CD14-positive monocyte (primary cell): ENCODE data around the gene SNRPD3. TPM values are rescaled to one million over a fixed set of nuclear protein-coding genes. Genes with fewer than 3 reads are reported as not detected.

Experiments used
- DNase-seq, 3 donors: peaks; one replicate each; pipeline ENCODE4 v3.0.0-alpha.2; 2011 to 2022
- H2AFZ ChIP-seq: 2 replicates; pipeline ENCODE4 v1.6.0; 2012; ENCODE audit warnings: mild to moderate bottlenecking, low read depth, low read length, inconsistent platforms; ENCODE audit not compliant: insufficient read depth, poor library complexity, severe bottlenecking
- H3K27ac ChIP-seq, 2 donors: 1 replicate in 1 of 2; 2 replicates in 1 of 2; pipeline ENCODE4 v1.5.1; 2012 to 2013; ENCODE audit warnings: low read length in 2 of 2, control low read depth in 1 of 2, inconsistent platforms in 1 of 2, low read depth in 1 of 2, mild to moderate bottlenecking in 1 of 2
- H3K27me3 ChIP-seq, 2 donors: one replicate each; pipeline versions ENCODE4 v1.6.0 to v1.6.1; 2011 to 2013; ENCODE audit warnings: low read length in 2 of 2; ENCODE audit not compliant: control insufficient read depth in 2 of 2, insufficient read depth in 2 of 2
- H3K36me3 ChIP-seq, 2 donors: replicated peaks in 1 of 2; 1 replicate in 1 of 2; 2 replicates in 1 of 2; pipeline versions ENCODE4 v1.5.1 to v1.6.1; 2012 to 2013; ENCODE audit warnings: low read length in 2 of 2, control low read depth in 1 of 2, inconsistent platforms in 1 of 2, mild to moderate bottlenecking in 1 of 2; ENCODE audit not compliant: insufficient read depth in 2 of 2, control insufficient read depth in 1 of 2
- H3K4me1 ChIP-seq, 2 donors: 1 replicate in 1 of 2; 2 replicates in 1 of 2; pipeline versions ENCODE4 v1.5.1 to v1.6.1; 2012 to 2013; ENCODE audit warnings: low read length in 2 of 2, control low read depth in 1 of 2, inconsistent platforms in 1 of 2, mild to moderate bottlenecking in 1 of 2, moderate library complexity in 1 of 2; ENCODE audit not compliant: insufficient read depth in 2 of 2, control insufficient read depth in 1 of 2
- H3K4me2 ChIP-seq: replicated peaks from 2 replicates; pipeline ENCODE3; 2012; ENCODE audit warnings: low read length, moderate library complexity, mild to moderate bottlenecking; ENCODE audit not compliant: poor library complexity, severe bottlenecking; ENCODE audit errors: extremely low read depth
- H3K4me3 ChIP-seq, 3 experiments: fragments of 200-600 bp in 1 of 3; sonication (generic) in 1 of 3; replicated peaks in 1 of 3; 1 replicate in 2 of 3; 2 replicates in 1 of 3; pipeline ENCODE4 v1.5.1; 2011 to 2013; ENCODE audit warnings: low read length in 3 of 3, mild to moderate bottlenecking in 3 of 3, control low read depth in 2 of 3, low read depth in 2 of 3, inconsistent platforms in 1 of 3, moderate library complexity in 1 of 3
- H3K79me2 ChIP-seq: 2 replicates; pipeline ENCODE4 v1.6.0; 2012; ENCODE audit warnings: mild to moderate bottlenecking, control low read depth, inconsistent platforms, low read length, moderate library complexity; ENCODE audit not compliant: insufficient read depth
- H3K9ac ChIP-seq: 2 replicates; pipeline ENCODE4 v1.6.0; 2017; ENCODE audit warnings: low read length, mild to moderate bottlenecking; ENCODE audit not compliant: insufficient read depth, poor library complexity, severe bottlenecking
- H3K9me3 ChIP-seq, 2 donors: replicated peaks in 1 of 2; 1 replicate in 1 of 2; 2 replicates in 1 of 2; pipeline versions ENCODE4 v1.5.1 to v1.6.1; 2012 to 2013; ENCODE audit warnings: low read length in 2 of 2, control low read depth in 1 of 2; ENCODE audit not compliant: control insufficient read depth in 1 of 2, insufficient read depth in 1 of 2
- H4K20me1 ChIP-seq: 2 replicates; pipeline ENCODE4 v1.6.0; 2012; ENCODE audit warnings: mild to moderate bottlenecking, low read length, control low read depth, moderate library complexity; ENCODE audit not compliant: insufficient read depth
- H3K27ac Mint-ChIP-seq, 7 donors: one replicate each; pipeline ENCODE4 v1.8.0; 2020; ENCODE audit warnings: mild to moderate bottlenecking in 7 of 7, mixed read lengths in 7 of 7, moderate library complexity in 6 of 7, inconsistent platforms in 2 of 7
- H3K27me3 Mint-ChIP-seq, 3 donors: one replicate each; pipeline ENCODE4 v1.8.0; 2021 to 2022; ENCODE audit warnings: low read depth in 3 of 3, mild to moderate bottlenecking in 3 of 3, mixed read lengths in 3 of 3, moderate library complexity in 3 of 3, inconsistent platforms in 1 of 3
- H3K36me3 Mint-ChIP-seq, 2 donors: one replicate each; pipeline ENCODE4 v1.8.0; 2020; ENCODE audit warnings: mixed read lengths in 2 of 2, inconsistent platforms in 1 of 2, mild to moderate bottlenecking in 1 of 2
- H3K4me1 Mint-ChIP-seq: one replicate; pipeline ENCODE4 v1.8.0; 2020; ENCODE audit warnings: mild to moderate bottlenecking, mixed read lengths
- H3K4me3 Mint-ChIP-seq, 2 donors: one replicate each; pipeline ENCODE4 v1.8.0; 2020; ENCODE audit warnings: mild to moderate bottlenecking in 2 of 2, mixed read lengths in 2 of 2, moderate library complexity in 1 of 2
- H3K9me3 Mint-ChIP-seq, 7 donors: one replicate each; pipeline ENCODE4 v1.8.0; 2020 to 2022; ENCODE audit warnings: mixed read lengths in 7 of 7, mild to moderate bottlenecking in 6 of 7, moderate library complexity in 6 of 7, inconsistent platforms in 2 of 7
- CTCF ChIP-seq: fragments of 200-600 bp; IDR thresholded peaks from one replicate; pipeline ENCODE4 v1.8.0; 2022; ENCODE audit warnings: antibody characterized with exemption, mild to moderate bottlenecking
- WGBS: methylation state at CpG from one replicate; pipeline ENCODE4 v1.1.5; 2013; ENCODE audit warnings: missing lambda C conversion rate; ENCODE audit not compliant: insufficient coverage; 5-methylcytosine and 5-hydroxymethylcytosine counted together
- intact Hi-C, 2 donors: fragments of 100-400 bp; cut with micrococcal nuclease; formaldehyde crosslinking; loops; one replicate each; pipeline versions ENCODE4 v1.15.0 to v1.15.1; 2023
- polyA plus RNA-seq, 3 donors: library from polyadenylated mRNA; depleted of rRNA in 1 of 3; unstranded in 2 of 3; stranded (reverse) in 1 of 3; fragments of 300-500 nt in 2 of 3; fragments of >200 nt in 1 of 3; fragmentation: Illumina TruSeq in 2 of 3; gene quantifications; 1 replicate in 2 of 3; 2 replicates in 1 of 3; pipeline ENCODE4 v1.2.3, GENCODE V29; 2012 to 2021

SNRPD3 gene
- polyA plus RNA-seq, 3 donors: 71.8 to 115 (median 80.9) TPM

GRCh38 chr22:24541681-24542515 is 13.9 kb upstream of the SNRPD3 start:
- Histone ChIP-seq H3K36me3 (peaks cover 53 to 76% of the 10 kb centered on the region in 2 donors), H3K79me2 (peaks cover 17% of the 10 kb centered on the region), H3K9me3 (no peaks in the 10 kb centered on the region), H4K20me1 (peaks cover 50% of the 10 kb centered on the region), H3K27me3 (no peaks in the 10 kb centered on the region), H3K4me3 (peak overlapping the region in 1 of 3 experiments; percentile 56), H3K27ac (peak overlapping the region; percentile 49 to 82), H3K4me1 (peaks cover 27 to 28% of the 10 kb centered on the region in 2 donors), H3K9ac (peak overlapping the region; percentile 61), H3K4me2 (peak overlapping the region; percentile 43), H2AFZ (no peak overlapping the region)
- peak overlapping the region in 1 of 2 donors; percentile 26 for H3K4me3 Mint-ChIP-seq
- H3K9me3 Mint-ChIP-seq: no peaks in the 10 kb centered on the region
- peak overlapping the region; percentile 66 to 82 (median 78) for H3K27ac Mint-ChIP-seq
- TF ChIP-seq CTCF: no peak
- intact Hi-C loops: no loop called here
- H3K4me1 Mint-ChIP-seq: peaks cover 33% of the 10 kb centered on the region
- peaks cover 0 to 2% (median 1%) of the 10 kb centered on the region in 3 donors for H3K27me3 Mint-ChIP-seq
- H3K36me3 Mint-ChIP-seq: peaks cover 66 to 93% of the 10 kb centered on the region in 2 donors
- 22% methylated on average over 6 of the region's 6 CpGs for WGBS
- peak; percentile 28 to 58 (median 42) for DNase-seq

- H3K27me3 Mint-ChIP-seq: peaks cover 0 to 2% (median 1%) of the 10 kb centered on the region in 3 donors
- peak overlapping the region; percentile 43 for H3K4me2 ChIP-seq
- intact Hi-C loops: no loop called here
- peaks cover 33% of the 10 kb centered on the region for H3K4me1 Mint-ChIP-seq
- DNase-seq: peak in 1 of 3 donors; percentile 17
- peak overlapping the region in 1 of 3 experiments; percentile 56 for H3K4me3 ChIP-seq
- no peak for TF ChIP-seq CTCF
- H3K27me3 ChIP-seq: no peaks in the 10 kb centered on the region
- no peaks in the 10 kb centered on the region for H3K9me3 ChIP-seq
- peaks cover 60 to 84% of the 10 kb centered on the region in 2 donors for H3K36me3 ChIP-seq
- H2AFZ ChIP-seq: no peak overlapping the region
- peak overlapping the region; percentile 66 to 82 (median 78) for H3K27ac Mint-ChIP-seq
- peaks cover 17% of the 10 kb centered on the region for H3K79me2 ChIP-seq
- peak overlapping the region; percentile 39 to 64 for H3K4me3 Mint-ChIP-seq
- peaks cover 27 to 28% of the 10 kb centered on the region in 2 donors for H3K4me1 ChIP-seq
- H4K20me1 ChIP-seq: peaks cover 54% of the 10 kb centered on the region
- 9% methylated on average over 7 of the region's 9 CpGs for WGBS
- H3K36me3 Mint-ChIP-seq: peaks cover 74 to 95% of the 10 kb centered on the region in 2 donors
- no peaks in the 10 kb centered on the region for H3K9me3 Mint-ChIP-seq
- peak overlapping the region; percentile 61 for H3K9ac ChIP-seq
- H3K27ac ChIP-seq: peak overlapping the region; percentile 49 to 82
Observed at GRCh38 chr22:24542641-24543040, 13.2 kb upstream of the SNRPD3 start.
